GM12878 (cell line): ENCODE measurements around the gene CTCFL. TPM values are rescaled to one million over a fixed set of nuclear protein-coding genes. Genes with fewer than 3 reads are reported as not detected.

Source experiments
- ATAC-seq: fragments of 200-7000 bp; cut with Tn5 transposase; 3 replicates; pipeline ENCODE4 v1.9.1; 2020; ENCODE audit warnings: mild to moderate bottlenecking, moderate library complexity
- BruUV-seq: library from RNA; stranded (reverse); fragments of 400-500 nt; replicated peaks from 2 replicates; lab custom pipeline; 2021; lab: Mats Ljungman, UMichigan
- CTCF ChIA-PET: fragments of 300-600 bp; sonication (Branson Sonifier 250); formaldehyde crosslinking; extraction: SDS; loops from one replicate; lab custom pipeline; 2021; ENCODE audit warnings: inconsistent platforms; lab: Yijun Ruan, JAX
- POLR2A ChIA-PET: fragments of 350-600 bp; formaldehyde crosslinking; extraction: SDS; loops from one replicate; lab custom pipeline; 2021; ENCODE audit warnings: inconsistent platforms; lab: Charles Lee
- RAD21 ChIA-PET: fragments of 300-600 bp; sonication (Branson Sonifier 250); formaldehyde crosslinking; loops from one replicate; lab custom pipeline; 2023; ENCODE audit warnings: antibody characterized with exemption; ENCODE audit not compliant: unreplicated experiment; lab: Charles Lee
- SMC1A ChIA-PET: fragments of 300-600 bp; sonication (Branson Sonifier 250); formaldehyde crosslinking; loops from one replicate; lab custom pipeline; 2023; ENCODE audit not compliant: unreplicated experiment, uncharacterized antibody; lab: Charles Lee
- DNase-seq: peaks from one replicate; pipeline ENCODE4 v3.0.0-alpha.2; 2011; ENCODE audit warnings: low read depth, low spot score
- FAIRE-seq: peaks from 3 replicates; lab custom pipeline; 2011; peaks lifted over from hg19 to GRCh38; lab: Jason Lieb, UNC
- H2AFZ ChIP-seq: 2 replicates; pipeline ENCODE4 v1.6.0; 2011; ENCODE audit warnings: low read depth, low read length, control low read depth; ENCODE audit not compliant: control insufficient read depth
- H3K27ac ChIP-seq: 2 replicates; pipeline ENCODE4 v1.5.1; 2011; ENCODE audit warnings: control low read depth; ENCODE audit not compliant: control insufficient read depth, insufficient read depth
- H3K27me3 ChIP-seq, 2 experiments: replicated peaks in 1 of 2; 2 replicates each; pipeline versions ENCODE4 v1.6.0 to v1.6.1; 2011; ENCODE audit warnings: low read length in 1 of 2; ENCODE audit not compliant: control insufficient read depth in 2 of 2, insufficient read depth in 2 of 2
- H3K36me3 ChIP-seq, 2 experiments: 2 replicates each; pipeline ENCODE4 v1.5.1; 2011; ENCODE audit warnings: low read length in 1 of 2; ENCODE audit not compliant: control insufficient read depth in 2 of 2, insufficient read depth in 2 of 2
- H3K4me1 ChIP-seq: 2 replicates; pipeline ENCODE4 v1.6.1; 2011; ENCODE audit warnings: mild to moderate bottlenecking, low read length, moderate library complexity, mixed read lengths; ENCODE audit not compliant: control insufficient read depth, insufficient read depth
- H3K4me2 ChIP-seq: 2 replicates; pipeline ENCODE4 v1.6.0; 2011; ENCODE audit warnings: control low read depth; ENCODE audit not compliant: control insufficient read depth, insufficient read depth
- H3K4me3 ChIP-seq: fragments of 200-600 bp; sonication (generic); 2 replicates; pipeline ENCODE4 v1.5.1; 2016
- H3K79me2 ChIP-seq: 2 replicates; pipeline ENCODE4 v1.6.0; 2011; ENCODE audit warnings: low read length; ENCODE audit not compliant: control insufficient read depth, insufficient read depth
- H3K9ac ChIP-seq: 2 replicates; pipeline ENCODE4 v1.8.0; 2011; ENCODE audit warnings: low read length, control low read depth, mixed read lengths; ENCODE audit not compliant: control insufficient read depth, insufficient read depth
- H3K9me3 ChIP-seq: replicated peaks from 3 replicates; pipeline ENCODE4 v1.5.1; 2011; ENCODE audit warnings: mild to moderate bottlenecking, low read length; ENCODE audit not compliant: control insufficient read depth, insufficient read depth
- H4K20me1 ChIP-seq: 2 replicates; pipeline ENCODE4 v1.6.0; 2011; ENCODE audit not compliant: control insufficient read depth, insufficient read depth
- FOS ChIP-seq: IDR thresholded peaks from 3 replicates; pipeline ENCODE4 v1.6.1; 2011; ENCODE audit warnings: borderline replicate concordance; ENCODE audit not compliant: insufficient read length; ENCODE audit errors: extremely low read depth
- HCFC1 ChIP-seq: fragments of 150-350 bp; IDR thresholded peaks from 2 replicates; pipeline ENCODE4 v1.6.1; 2014; ENCODE audit warnings: low read length
- MTA2 ChIP-seq: fragments of 450-650 bp; IDR thresholded peaks from 2 replicates; pipeline ENCODE4 v1.6.1; 2016; ENCODE audit warnings: low read depth, mild to moderate bottlenecking, moderate library complexity
- MTA3 ChIP-seq: IDR thresholded peaks from 2 replicates; pipeline ENCODE4 v1.6.1; 2012; ENCODE audit warnings: low read length, inconsistent platforms, borderline replicate concordance
- NFYA ChIP-seq: IDR thresholded peaks from 2 replicates; pipeline ENCODE4 v1.6.1; 2011; ENCODE audit warnings: low read depth, mild to moderate bottlenecking, low read length, improper control_type of control experiment, borderline replicate concordance
- NR2C1 ChIP-seq: fragments of 450-650 bp; IDR thresholded peaks from 2 replicates; pipeline ENCODE4 v1.6.1; 2017; ENCODE audit warnings: antibody characterized with exemption, mild to moderate bottlenecking, moderate library complexity
- PAX5 ChIP-seq: IDR thresholded peaks from 2 replicates; pipeline ENCODE4 v1.6.1; 2011; ENCODE audit warnings: low read depth, low read length, borderline replicate concordance
- RFX5 ChIP-seq: IDR thresholded peaks from 2 replicates; pipeline ENCODE4 v1.6.1; 2011; ENCODE audit warnings: low read depth, low read length, improper control_type of control experiment
- RUNX3 ChIP-seq: IDR thresholded peaks from 2 replicates; pipeline ENCODE4 v1.6.1; 2012; ENCODE audit warnings: low read length, inconsistent platforms
- SREBF2 ChIP-seq: IDR thresholded peaks from 2 replicates; pipeline ENCODE4 v1.6.1; 2012; ENCODE audit warnings: mild to moderate bottlenecking, low read length
- YY1 ChIP-seq: IDR thresholded peaks from 2 replicates; pipeline ENCODE4 v1.6.1; 2011; ENCODE audit warnings: low read depth, mild to moderate bottlenecking, low read length
- ZNF622 ChIP-seq: fragments of 450-650 bp; IDR thresholded peaks from 2 replicates; pipeline ENCODE4 v1.6.1; 2017; ENCODE audit warnings: mild to moderate bottlenecking, inconsistent platforms
- WGBS: methylation state at CpG from one replicate; pipeline ENCODE4 v1.1.6; 2016; ENCODE audit warnings: low lambda C conversion rate; ENCODE audit not compliant: insufficient replicate concordance, insufficient coverage; ENCODE audit errors: missing lambda C conversion rate; 5-methylcytosine and 5-hydroxymethylcytosine counted together
- in situ Hi-C: fragments of 300-500 bp; cut with MboI; formaldehyde crosslinking; loops from 9 replicates; pipeline ENCODE4 v1.14.3; 2018; ENCODE audit warnings: mixed read lengths
- intact Hi-C: fragments of 100-400 bp; cut with micrococcal nuclease; formaldehyde crosslinking; loops from one replicate; pipeline ENCODE4 v1.14.2; 2022; ENCODE audit not compliant: unreplicated experiment
- polyA plus RNA-seq, 11 experiments: library from polyadenylated mRNA; depleted of rRNA in 4 of 11; unstranded in 6 of 11; stranded (reverse) in 5 of 11; fragments of >200 nt; fragmentation: Nextera tagmentation in 4 of 11; fragmentation: Illumina TruSeq in 1 of 11; extraction: Ambion mirVana in 4 of 11; extraction: Trizol in 1 of 11; gene quantifications; 1 replicate in 1 of 11; 2 replicates in 10 of 11; pipeline versions ENCODE4 v1.2.1 to v1.2.3, GENCODE V29; 2011 to 2016; ENCODE audit warnings: inconsistent platforms in 2 of 11, missing spikeins in 2 of 11, low read depth in 1 of 11
- total RNA-seq, 4 experiments: library from RNA; depleted of rRNA in 3 of 4; stranded (reverse); fragments of >200 nt in 3 of 4; fragmentation: Illumina TruSeq in 1 of 4; extraction: Trizol in 1 of 4; gene quantifications; 2 replicates each; pipeline versions ENCODE4 v1.2.1 to v1.2.3, GENCODE V29; 2013 to 2021
- TF ChIP-seq, protein P1 (sequence below): fragments of 450-650 bp; IDR thresholded peaks from 2 replicates; pipeline ENCODE4 v1.6.1; 2016; ENCODE audit warnings: mild to moderate bottlenecking, moderate library complexity, borderline replicate concordance
- TF ChIP-seq, protein P2 (sequence below): fragments of 450-650 bp; IDR thresholded peaks from 2 replicates; pipeline ENCODE4 v1.6.1; 2017; ENCODE audit warnings: mild to moderate bottlenecking
- TF ChIP-seq, protein P3 (sequence below): IDR thresholded peaks from 2 replicates; pipeline ENCODE4 v1.6.1; 2012; ENCODE audit warnings: low read depth, low read length, improper control_type of control experiment

CTCFL gene
- total and polyA plus RNA-seq, 10 of the 15 experiments (the other 5 are each of a cell fraction or from before 2014, with no cell fraction given) = 0.06 to 0.20 (median 0.11) TPM; not detected in 4

- TF ChIP-seq, protein P1, sequence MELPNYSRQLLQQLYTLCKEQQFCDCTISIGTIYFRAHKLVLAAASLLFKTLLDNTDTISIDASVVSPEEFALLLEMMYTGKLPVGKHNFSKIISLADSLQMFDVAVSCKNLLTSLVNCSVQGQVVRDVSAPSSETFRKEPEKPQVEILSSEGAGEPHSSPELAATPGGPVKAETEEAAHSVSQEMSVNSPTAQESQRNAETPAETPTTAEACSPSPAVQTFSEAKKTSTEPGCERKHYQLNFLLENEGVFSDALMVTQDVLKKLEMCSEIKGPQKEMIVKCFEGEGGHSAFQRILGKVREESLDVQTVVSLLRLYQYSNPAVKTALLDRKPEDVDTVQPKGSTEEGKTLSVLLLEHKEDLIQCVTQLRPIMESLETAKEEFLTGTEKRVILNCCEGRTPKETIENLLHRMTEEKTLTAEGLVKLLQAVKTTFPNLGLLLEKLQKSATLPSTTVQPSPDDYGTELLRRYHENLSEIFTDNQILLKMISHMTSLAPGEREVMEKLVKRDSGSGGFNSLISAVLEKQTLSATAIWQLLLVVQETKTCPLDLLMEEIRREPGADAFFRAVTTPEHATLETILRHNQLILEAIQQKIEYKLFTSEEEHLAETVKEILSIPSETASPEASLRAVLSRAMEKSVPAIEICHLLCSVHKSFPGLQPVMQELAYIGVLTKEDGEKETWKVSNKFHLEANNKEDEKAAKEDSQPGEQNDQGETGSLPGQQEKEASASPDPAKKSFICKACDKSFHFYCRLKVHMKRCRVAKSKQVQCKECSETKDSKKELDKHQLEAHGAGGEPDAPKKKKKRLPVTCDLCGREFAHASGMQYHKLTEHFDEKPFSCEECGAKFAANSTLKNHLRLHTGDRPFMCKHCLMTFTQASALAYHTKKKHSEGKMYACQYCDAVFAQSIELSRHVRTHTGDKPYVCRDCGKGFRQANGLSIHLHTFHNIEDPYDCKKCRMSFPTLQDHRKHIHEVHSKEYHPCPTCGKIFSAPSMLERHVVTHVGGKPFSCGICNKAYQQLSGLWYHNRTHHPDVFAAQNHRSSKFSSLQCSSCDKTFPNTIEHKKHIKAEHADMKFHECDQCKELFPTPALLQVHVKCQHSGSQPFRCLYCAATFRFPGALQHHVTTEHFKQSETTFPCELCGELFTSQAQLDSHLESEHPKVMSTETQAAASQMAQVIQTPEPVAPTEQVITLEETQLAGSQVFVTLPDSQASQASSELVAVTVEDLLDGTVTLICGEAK = no peak
Observed at GRCh38 chr20:57536771-57537724, 12.1 kb upstream of the CTCFL start (continued).

- no peak for FAIRE-seq
- intact Hi-C loops = no loop called here
- RAD21 ChIA-PET = no interaction called here
Observed at GRCh38 chr20:57536120-57536708, 11.3 kb upstream of the CTCFL start.

More at GRCh38 chr20:57536120-57536708, 11.3 kb upstream of the CTCFL start:
- no peaks in the 10 kb centered on the region for H4K20me1 ChIP-seq
- H3K27me3 ChIP-seq = peaks cover 0 to 7% of the 10 kb centered on the region in 2 experiments
- no TSS peak for BruUV-seq
- H2AFZ ChIP-seq = no peak overlapping the region
- no peak overlapping the region for H3K9ac ChIP-seq
- H3K27ac ChIP-seq = no peak overlapping the region
- ATAC-seq (no peak), DNase-seq (no peak)
- no peaks in the 10 kb centered on the region for H3K9me3 ChIP-seq
- H3K79me2 ChIP-seq = no peaks in the 10 kb centered on the region
- TF ChIP-seq PAX5 (no peak), RUNX3 (no peak), RFX5 (no peak), NFYA (no peak), ZNF622 (no peak), SREBF2 (no peak), HCFC1 (no peak), YY1 (no peak), FOS (no peak), NR2C1 (no peak), MTA2 (no peak), MTA3 (no peak)
- TF ChIP-seq, protein P2, sequence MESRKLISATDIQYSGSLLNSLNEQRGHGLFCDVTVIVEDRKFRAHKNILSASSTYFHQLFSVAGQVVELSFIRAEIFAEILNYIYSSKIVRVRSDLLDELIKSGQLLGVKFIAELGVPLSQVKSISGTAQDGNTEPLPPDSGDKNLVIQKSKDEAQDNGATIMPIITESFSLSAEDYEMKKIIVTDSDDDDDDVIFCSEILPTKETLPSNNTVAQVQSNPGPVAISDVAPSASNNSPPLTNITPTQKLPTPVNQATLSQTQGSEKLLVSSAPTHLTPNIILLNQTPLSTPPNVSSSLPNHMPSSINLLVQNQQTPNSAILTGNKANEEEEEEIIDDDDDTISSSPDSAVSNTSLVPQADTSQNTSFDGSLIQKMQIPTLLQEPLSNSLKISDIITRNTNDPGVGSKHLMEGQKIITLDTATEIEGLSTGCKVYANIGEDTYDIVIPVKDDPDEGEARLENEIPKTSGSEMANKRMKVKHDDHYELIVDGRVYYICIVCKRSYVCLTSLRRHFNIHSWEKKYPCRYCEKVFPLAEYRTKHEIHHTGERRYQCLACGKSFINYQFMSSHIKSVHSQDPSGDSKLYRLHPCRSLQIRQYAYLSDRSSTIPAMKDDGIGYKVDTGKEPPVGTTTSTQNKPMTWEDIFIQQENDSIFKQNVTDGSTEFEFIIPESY = no peak
- TF ChIP-seq, protein P3, sequence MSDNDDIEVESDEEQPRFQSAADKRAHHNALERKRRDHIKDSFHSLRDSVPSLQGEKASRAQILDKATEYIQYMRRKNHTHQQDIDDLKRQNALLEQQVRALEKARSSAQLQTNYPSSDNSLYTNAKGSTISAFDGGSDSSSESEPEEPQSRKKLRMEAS = no peak
- in situ Hi-C loops = no loop called here
- no peaks in the 10 kb centered on the region for H3K36me3 ChIP-seq
- SMC1A ChIA-PET = interaction anchor here (0.9 kb wide), 1 partner anchor 37 kb away, joined by 3 read pairs; no protein-coding TSS in a partner anchor
- CTCF ChIA-PET = no interaction called here
- no peaks in the 10 kb centered on the region for H3K4me1 ChIP-seq
- 0% methylated on average over 3 of the region's 3 CpGs for WGBS
- H3K4me2 ChIP-seq = no peak overlapping the region
- H3K4me3 ChIP-seq = no peak overlapping the region
- POLR2A ChIA-PET = no interaction called here
